C4-2B (cell line): ENCODE data around the gene SCN9A.

Experiments
- CTCF ChIP-seq: fragments of 450-650 bp; conservative IDR thresholded peaks from 2 replicates; pipeline ENCODE4 v1.5.1; 2017; ENCODE audit warnings: mild to moderate bottlenecking
- ZFX ChIP-seq: fragments of 450-650 bp; IDR thresholded peaks from 2 replicates; pipeline ENCODE4 v1.6.1; 2017

GRCh38 chr2:166171216-166171615, 204.5 kb downstream of the SCN9A start:
- no peak for TF ChIP-seq CTCF
- TF ChIP-seq ZFX: no peak
